Loucy (cell line): ENCODE measurements around the gene LTBP2.

Source experiments
- H2AFZ ChIP-seq: fragments of 200-600 bp; sonication (generic); 2 replicates; pipeline ENCODE4 v1.6.0; 2016; ENCODE audit warnings: antibody characterized with exemption, mild to moderate bottlenecking, low read length, moderate library complexity
- H3F3A ChIP-seq: fragments of 200-600 bp; 2 replicates; pipeline ENCODE4 v1.6.0; 2016; ENCODE audit warnings: antibody characterized with exemption, low read depth, mild to moderate bottlenecking
- H3K27me3 ChIP-seq: fragments of 200-600 bp; sonication (generic); 2 replicates; pipeline ENCODE4 v1.6.1; 2014; ENCODE audit warnings: low read length, mild to moderate bottlenecking; ENCODE audit not compliant: insufficient read depth, poor library complexity, severe bottlenecking
- H3K36me3 ChIP-seq: fragments of 200-600 bp; sonication (generic); 2 replicates; pipeline ENCODE4 v1.6.1; 2016; ENCODE audit warnings: low read length; ENCODE audit not compliant: insufficient read depth
- H3K4me1 ChIP-seq: fragments of 200-600 bp; sonication (generic); 2 replicates; pipeline ENCODE4 v1.5.1; 2014; ENCODE audit warnings: low read length, mild to moderate bottlenecking; ENCODE audit not compliant: insufficient read depth, poor library complexity, severe bottlenecking
- H3K4me2 ChIP-seq: fragments of 200-600 bp; sonication (generic); 2 replicates; pipeline ENCODE4 v1.6.0; 2014; ENCODE audit warnings: antibody characterized with exemption, low read length, low read depth, mild to moderate bottlenecking; ENCODE audit not compliant: poor library complexity, severe bottlenecking
- H3K4me3 ChIP-seq: fragments of 200-600 bp; sonication (generic); 2 replicates; pipeline ENCODE4 v1.5.1; 2014; ENCODE audit warnings: low read length, mild to moderate bottlenecking, mixed read lengths; ENCODE audit not compliant: poor library complexity, severe bottlenecking
- H3K79me2 ChIP-seq: fragments of 200-600 bp; sonication (generic); 2 replicates; pipeline ENCODE4 v1.6.1; 2014; ENCODE audit warnings: low read length; ENCODE audit not compliant: insufficient read depth
- H3K9ac ChIP-seq: fragments of 200-600 bp; sonication (generic); 2 replicates; pipeline ENCODE4 v1.6.0; 2014; ENCODE audit warnings: mild to moderate bottlenecking, low read depth, low read length, moderate library complexity; ENCODE audit not compliant: poor library complexity, severe bottlenecking
- H3K9me2 ChIP-seq: fragments of 200-600 bp; sonication (generic); replicated peaks from 2 replicates; pipeline ENCODE4 v1.6.1; 2016; ENCODE audit warnings: low read depth, low read length, mixed read lengths
- H3K9me3 ChIP-seq: fragments of 200-600 bp; sonication (generic); 2 replicates; pipeline ENCODE4 v1.6.1; 2014; ENCODE audit warnings: mild to moderate bottlenecking, antibody characterized with exemption, low read length, low read depth; ENCODE audit not compliant: insufficient read depth
- H4K20me1 ChIP-seq: fragments of 200-600 bp; sonication (generic); 2 replicates; pipeline ENCODE4 v1.6.0; 2014; ENCODE audit warnings: antibody characterized with exemption, low read length, mild to moderate bottlenecking; ENCODE audit not compliant: insufficient read depth, poor library complexity, severe bottlenecking
- CTCF ChIP-seq: fragments of 200-600 bp; sonication (generic); conservative IDR thresholded peaks from 2 replicates; pipeline ENCODE4 v1.5.1; 2014; ENCODE audit warnings: mild to moderate bottlenecking, antibody characterized with exemption, low read length
- EZH2phosphoT487 ChIP-seq: fragments of 200-600 bp; IDR thresholded peaks from 2 replicates; pipeline ENCODE4 v1.6.1; 2018; ENCODE audit warnings: antibody characterized with exemption, mild to moderate bottlenecking, moderate library complexity, borderline replicate concordance

The LTBP2 gene

GRCh38 chr14:74580275-74580672, 31.8 kb downstream of the LTBP2 start:
- Histone ChIP-seq H2AFZ (no peak overlapping the region), H3K9ac (no peak overlapping the region), H3K9me3 (no peaks in the 10 kb centered on the region), H3K27me3 (no peaks in the 10 kb centered on the region), H4K20me1 (no peaks in the 10 kb centered on the region), H3F3A (no peaks in the 10 kb centered on the region), H3K79me2 (no peaks in the 10 kb centered on the region), H3K4me1 (no peaks in the 10 kb centered on the region), H3K9me2 (no peaks in the 10 kb centered on the region), H3K36me3 (no peaks in the 10 kb centered on the region), H3K4me3 (no peak overlapping the region), H3K4me2 (no peak overlapping the region)
- TF ChIP-seq EZH2phosphoT487 (no peak), CTCF (no peak)

GRCh38 chr14:74579447-74580274, 32.4 kb downstream of the LTBP2 start:
- Histone ChIP-seq H3K79me2 (no peaks in the 10 kb centered on the region), H3F3A (no peaks in the 10 kb centered on the region), H3K4me1 (no peaks in the 10 kb centered on the region), H2AFZ (no peak overlapping the region), H3K27me3 (no peaks in the 10 kb centered on the region), H3K9me2 (no peaks in the 10 kb centered on the region), H3K9me3 (no peaks in the 10 kb centered on the region), H3K4me3 (no peak overlapping the region), H3K36me3 (no peaks in the 10 kb centered on the region), H4K20me1 (no peaks in the 10 kb centered on the region), H3K9ac (no peak overlapping the region), H3K4me2 (no peak overlapping the region)
- TF ChIP-seq EZH2phosphoT487 (no peak), CTCF (no peak)

GRCh38 chr14:74578479-74578878, 33.6 kb downstream of the LTBP2 start:
- Histone ChIP-seq H3K4me2 (no peak overlapping the region), H3K4me1 (no peaks in the 10 kb centered on the region), H3K79me2 (no peaks in the 10 kb centered on the region), H2AFZ (no peak overlapping the region), H3K27me3 (no peaks in the 10 kb centered on the region), H3F3A (no peaks in the 10 kb centered on the region), H3K36me3 (no peaks in the 10 kb centered on the region), H3K9me2 (no peaks in the 10 kb centered on the region), H3K4me3 (no peak overlapping the region), H4K20me1 (no peaks in the 10 kb centered on the region), H3K9me3 (no peaks in the 10 kb centered on the region), H3K9ac (no peak overlapping the region)
- TF ChIP-seq CTCF (no peak), EZH2phosphoT487 (no peak)
